Liver (tissue), 3 donors: Measurements from ENCODE around the gene SLC1A3.

Source experiments
- EGR1 ChIP-seq, 2 donors: IDR thresholded peaks; 2 replicates each; pipeline ENCODE4 v1.6.1; 2016 to 2018; ENCODE audit warnings: antibody characterized with exemption in 2 of 2, low read depth in 2 of 2
- FOXA1 ChIP-seq: IDR thresholded peaks from 2 replicates; pipeline ENCODE4 v1.6.1; 2016; ENCODE audit warnings: antibody characterized with exemption
- GABPA ChIP-seq, 2 donors: IDR thresholded peaks in 1 of 2; conservative IDR thresholded peaks in 1 of 2; 2 replicates each; pipeline ENCODE4 v1.6.1; 2016; ENCODE audit warnings: antibody characterized with exemption in 2 of 2, mild to moderate bottlenecking in 1 of 2, moderate library complexity in 1 of 2
- RXRA ChIP-seq, 2 donors: IDR thresholded peaks; 2 replicates each; pipeline ENCODE4 v1.6.1; 2017 to 2018; ENCODE audit warnings: antibody characterized with exemption in 2 of 2, mild to moderate bottlenecking in 1 of 2
- SP1 ChIP-seq: IDR thresholded peaks from 2 replicates; pipeline ENCODE4 v1.6.1; 2018; ENCODE audit warnings: antibody characterized with exemption, mild to moderate bottlenecking
- YY1 ChIP-seq: IDR thresholded peaks from 2 replicates; pipeline ENCODE4 v1.6.1; 2016; ENCODE audit warnings: antibody characterized with exemption, mild to moderate bottlenecking
- TF ChIP-seq, protein P1 (sequence below): IDR thresholded peaks from 2 replicates; pipeline ENCODE4 v1.6.1; 2016; ENCODE audit warnings: antibody characterized with exemption
- TF ChIP-seq, protein P2 (sequence below): fragments of 150-350 bp; IDR thresholded peaks from 2 replicates; pipeline ENCODE4 v1.5.1; 2017; ENCODE audit warnings: improper control_type of control experiment, low read depth, low read length; ENCODE audit not compliant: missing input control
- TF ChIP-seq, protein P3 (sequence below): IDR thresholded peaks from 2 replicates; pipeline ENCODE4 v1.6.1; 2016; ENCODE audit warnings: antibody characterized with exemption, mild to moderate bottlenecking
- TF ChIP-seq, protein P4 (sequence below): IDR thresholded peaks from 2 replicates; pipeline ENCODE4 v1.6.1; 2016; ENCODE audit warnings: antibody characterized with exemption
- TF ChIP-seq, protein P5 (sequence below): IDR thresholded peaks from 2 replicates; pipeline ENCODE4 v1.6.1; 2016; ENCODE audit warnings: antibody characterized with exemption
- donor health status: healthy.
- donor health status: healthy.

DNA sequence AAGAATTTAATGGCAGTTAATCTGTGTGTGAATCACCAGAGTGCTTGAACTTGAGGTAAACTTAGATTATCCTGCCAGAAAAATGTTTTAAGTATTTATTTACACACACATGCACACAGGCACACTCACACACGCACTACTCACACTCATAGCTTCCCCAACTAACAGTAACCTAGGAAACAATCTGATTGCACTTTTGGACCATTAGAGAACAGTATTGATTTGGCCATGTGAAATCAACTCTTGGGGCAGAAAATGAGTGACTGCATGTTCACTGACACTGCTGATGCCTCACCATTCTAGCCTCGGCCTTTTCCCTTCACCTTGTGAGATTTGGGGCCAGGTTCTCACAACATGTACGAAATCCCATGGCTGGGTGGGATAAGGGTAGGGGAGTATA lies 64.1 kb downstream of the SLC1A3 start:
- TF ChIP-seq, protein P1, sequence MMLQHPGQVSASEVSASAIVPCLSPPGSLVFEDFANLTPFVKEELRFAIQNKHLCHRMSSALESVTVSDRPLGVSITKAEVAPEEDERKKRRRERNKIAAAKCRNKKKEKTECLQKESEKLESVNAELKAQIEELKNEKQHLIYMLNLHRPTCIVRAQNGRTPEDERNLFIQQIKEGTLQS: no peak
- TF ChIP-seq EGR1 (IDR thresholded peaks at IDR 0.05; ENCODE audit: low read depth in 2 of 2) (no peak), GABPA (IDR thresholded peaks at IDR 0.05 in 1 of 2, conservative IDR thresholded peaks at IDR 0.05 in 1 of 2) (no peak), SP1 (peak; percentile 55), YY1 (peak; percentile 38), RXRA (IDR thresholded peaks at IDR 0.05) (peak in 1 of 2 donors; percentile 67), FOXA1 (no peak)
- TF ChIP-seq, protein P2, sequence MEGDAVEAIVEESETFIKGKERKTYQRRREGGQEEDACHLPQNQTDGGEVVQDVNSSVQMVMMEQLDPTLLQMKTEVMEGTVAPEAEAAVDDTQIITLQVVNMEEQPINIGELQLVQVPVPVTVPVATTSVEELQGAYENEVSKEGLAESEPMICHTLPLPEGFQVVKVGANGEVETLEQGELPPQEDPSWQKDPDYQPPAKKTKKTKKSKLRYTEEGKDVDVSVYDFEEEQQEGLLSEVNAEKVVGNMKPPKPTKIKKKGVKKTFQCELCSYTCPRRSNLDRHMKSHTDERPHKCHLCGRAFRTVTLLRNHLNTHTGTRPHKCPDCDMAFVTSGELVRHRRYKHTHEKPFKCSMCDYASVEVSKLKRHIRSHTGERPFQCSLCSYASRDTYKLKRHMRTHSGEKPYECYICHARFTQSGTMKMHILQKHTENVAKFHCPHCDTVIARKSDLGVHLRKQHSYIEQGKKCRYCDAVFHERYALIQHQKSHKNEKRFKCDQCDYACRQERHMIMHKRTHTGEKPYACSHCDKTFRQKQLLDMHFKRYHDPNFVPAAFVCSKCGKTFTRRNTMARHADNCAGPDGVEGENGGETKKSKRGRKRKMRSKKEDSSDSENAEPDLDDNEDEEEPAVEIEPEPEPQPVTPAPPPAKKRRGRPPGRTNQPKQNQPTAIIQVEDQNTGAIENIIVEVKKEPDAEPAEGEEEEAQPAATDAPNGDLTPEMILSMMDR: no peak
- TF ChIP-seq, protein P3, sequence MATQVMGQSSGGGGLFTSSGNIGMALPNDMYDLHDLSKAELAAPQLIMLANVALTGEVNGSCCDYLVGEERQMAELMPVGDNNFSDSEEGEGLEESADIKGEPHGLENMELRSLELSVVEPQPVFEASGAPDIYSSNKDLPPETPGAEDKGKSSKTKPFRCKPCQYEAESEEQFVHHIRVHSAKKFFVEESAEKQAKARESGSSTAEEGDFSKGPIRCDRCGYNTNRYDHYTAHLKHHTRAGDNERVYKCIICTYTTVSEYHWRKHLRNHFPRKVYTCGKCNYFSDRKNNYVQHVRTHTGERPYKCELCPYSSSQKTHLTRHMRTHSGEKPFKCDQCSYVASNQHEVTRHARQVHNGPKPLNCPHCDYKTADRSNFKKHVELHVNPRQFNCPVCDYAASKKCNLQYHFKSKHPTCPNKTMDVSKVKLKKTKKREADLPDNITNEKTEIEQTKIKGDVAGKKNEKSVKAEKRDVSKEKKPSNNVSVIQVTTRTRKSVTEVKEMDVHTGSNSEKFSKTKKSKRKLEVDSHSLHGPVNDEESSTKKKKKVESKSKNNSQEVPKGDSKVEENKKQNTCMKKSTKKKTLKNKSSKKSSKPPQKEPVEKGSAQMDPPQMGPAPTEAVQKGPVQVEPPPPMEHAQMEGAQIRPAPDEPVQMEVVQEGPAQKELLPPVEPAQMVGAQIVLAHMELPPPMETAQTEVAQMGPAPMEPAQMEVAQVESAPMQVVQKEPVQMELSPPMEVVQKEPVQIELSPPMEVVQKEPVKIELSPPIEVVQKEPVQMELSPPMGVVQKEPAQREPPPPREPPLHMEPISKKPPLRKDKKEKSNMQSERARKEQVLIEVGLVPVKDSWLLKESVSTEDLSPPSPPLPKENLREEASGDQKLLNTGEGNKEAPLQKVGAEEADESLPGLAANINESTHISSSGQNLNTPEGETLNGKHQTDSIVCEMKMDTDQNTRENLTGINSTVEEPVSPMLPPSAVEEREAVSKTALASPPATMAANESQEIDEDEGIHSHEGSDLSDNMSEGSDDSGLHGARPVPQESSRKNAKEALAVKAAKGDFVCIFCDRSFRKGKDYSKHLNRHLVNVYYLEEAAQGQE: no peak
- TF ChIP-seq, protein P4, sequence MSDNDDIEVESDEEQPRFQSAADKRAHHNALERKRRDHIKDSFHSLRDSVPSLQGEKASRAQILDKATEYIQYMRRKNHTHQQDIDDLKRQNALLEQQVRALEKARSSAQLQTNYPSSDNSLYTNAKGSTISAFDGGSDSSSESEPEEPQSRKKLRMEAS: peak; percentile 33
- TF ChIP-seq, protein P5, sequence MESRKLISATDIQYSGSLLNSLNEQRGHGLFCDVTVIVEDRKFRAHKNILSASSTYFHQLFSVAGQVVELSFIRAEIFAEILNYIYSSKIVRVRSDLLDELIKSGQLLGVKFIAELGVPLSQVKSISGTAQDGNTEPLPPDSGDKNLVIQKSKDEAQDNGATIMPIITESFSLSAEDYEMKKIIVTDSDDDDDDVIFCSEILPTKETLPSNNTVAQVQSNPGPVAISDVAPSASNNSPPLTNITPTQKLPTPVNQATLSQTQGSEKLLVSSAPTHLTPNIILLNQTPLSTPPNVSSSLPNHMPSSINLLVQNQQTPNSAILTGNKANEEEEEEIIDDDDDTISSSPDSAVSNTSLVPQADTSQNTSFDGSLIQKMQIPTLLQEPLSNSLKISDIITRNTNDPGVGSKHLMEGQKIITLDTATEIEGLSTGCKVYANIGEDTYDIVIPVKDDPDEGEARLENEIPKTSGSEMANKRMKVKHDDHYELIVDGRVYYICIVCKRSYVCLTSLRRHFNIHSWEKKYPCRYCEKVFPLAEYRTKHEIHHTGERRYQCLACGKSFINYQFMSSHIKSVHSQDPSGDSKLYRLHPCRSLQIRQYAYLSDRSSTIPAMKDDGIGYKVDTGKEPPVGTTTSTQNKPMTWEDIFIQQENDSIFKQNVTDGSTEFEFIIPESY: no peak
